ENCODE measurements around the gene LRRC37A3. TPM values are rescaled to one million over a fixed set of nuclear protein-coding genes. Genes with fewer than 3 reads are reported as not detected.
"Not testable (repeated sequence)": the region's sequence is repeated elsewhere in the genome, so short reads cannot be mapped to it uniquely, and the experiment has no call there.

The LRRC37A3 gene
- total and polyA plus RNA-seq, 2 of the 13 experiments (the other 11 are each of a cell fraction or from before 2014, with no cell fraction given): 0.62 to 1.1 TPM

DNA sequence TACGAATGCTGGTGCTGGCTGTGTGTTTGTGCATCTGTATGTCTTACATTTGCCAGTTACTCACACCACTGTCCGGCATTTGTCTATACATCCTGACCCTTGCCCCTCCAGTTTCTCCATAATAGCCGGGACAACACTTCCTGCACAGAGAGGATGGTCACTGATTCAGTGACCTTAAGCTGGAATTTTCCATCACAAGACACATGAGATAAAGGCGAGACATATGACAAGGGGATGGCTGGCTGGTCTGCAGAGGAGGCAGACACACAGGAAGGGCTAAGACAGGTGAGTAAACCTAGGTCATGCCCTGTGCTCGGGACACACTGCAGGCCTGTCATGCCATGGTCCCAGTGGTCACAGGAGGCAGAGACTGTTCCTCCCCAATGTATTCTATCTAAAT lies 100.4 kb downstream of the LRRC37A3 start (continued):
- 0 out of 2 replicates have a peak, but pooled peaks have one; percentile 23 for TF ChIP-seq NR2C2 (CRISPR knock-in tag; IDR thresholded peaks at IDR 0.05; ENCODE audit: borderline replicate concordance)
- not testable (repeated sequence) for TF ChIP-seq NR2F6 (IDR thresholded peaks at IDR 0.05)
- TF ChIP-seq NR2F6 (CRISPR knock-in tag; IDR thresholded peaks at IDR 0.05): peak; percentile 72
- peak; percentile 94 for TF ChIP-seq GFI1 (CRISPR knock-in tag; IDR thresholded peaks at IDR 0.05; ENCODE audit: borderline replicate concordance)
- peak; percentile 39 for TF ChIP-seq HNF4A (CRISPR knock-in tag; IDR thresholded peaks at IDR 0.05)

DNA sequence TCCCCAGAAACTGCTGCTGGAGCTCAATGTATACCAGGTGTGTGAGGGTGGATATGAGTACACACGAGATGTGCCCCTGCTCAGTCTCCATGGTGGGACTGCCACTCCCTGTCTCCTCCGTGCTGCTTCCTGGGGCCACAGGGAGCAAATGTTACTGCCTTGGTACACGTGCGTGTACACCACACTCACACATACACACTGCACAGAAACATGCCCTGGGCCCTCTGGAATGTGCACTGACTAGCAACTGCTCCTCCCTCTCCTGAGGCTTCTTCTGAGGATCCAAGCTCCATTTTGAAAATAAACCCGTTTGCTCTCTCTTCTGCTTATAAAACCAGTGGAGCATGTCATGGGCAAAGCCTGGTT lies 103.5 kb downstream of the LRRC37A3 start:
- H3K4me3 ChIP-seq (replicated peaks in 1 of 3; ENCODE audit: insufficient read depth in 1 of 3, low read depth in 2 of 3, low read length in 3 of 3); H3K27ac ChIP-seq (ENCODE audit: extremely low read length, insufficient read depth, low read length); H3K79me2 ChIP-seq (ENCODE audit: insufficient read depth, low read length); H4K20me1 ChIP-seq (ENCODE audit: insufficient read depth, low read length); intact Hi-C loops (cut with micrococcal nuclease; ENCODE audit: unreplicated experiment); H2AFZ ChIP-seq (ENCODE audit: low read length); H3K4me2 ChIP-seq (ENCODE audit: low read depth, low read length); ATAC-seq; FAIRE-seq; DNase-seq (ENCODE audit: low spot score); H3K9ac ChIP-seq (ENCODE audit: insufficient read depth, low read depth, low read length); POLR2A ChIA-PET; CTCF ChIA-PET (ENCODE audit: low intra/inter-chr PET ratio, low total read pairs); H3K36me3 ChIP-seq (replicated peaks in 1 of 2; ENCODE audit: control insufficient read depth in 1 of 2, insufficient read depth in 2 of 2, low read length in 2 of 2); BruUV-seq (replicated peaks); H3K27me3 ChIP-seq (ENCODE audit: control insufficient read depth in 1 of 2, insufficient read depth in 2 of 2, low read length in 2 of 2); H3K9me3 ChIP-seq (ENCODE audit: low read length); in situ Hi-C loops (cut with HindIII; ENCODE audit: extremely low pct_ligation_motif_present, low pct_unique_long_range_greater_than_20kb): not testable (repeated sequence)
- peaks cover 10% of the 10 kb centered on the region for H3K4me1 ChIP-seq (ENCODE audit: insufficient read depth, low read length)
- 96% methylated on average over 3 of the region's 5 CpGs for WGBS (ENCODE audit: low lambda C conversion rate)

DNA sequence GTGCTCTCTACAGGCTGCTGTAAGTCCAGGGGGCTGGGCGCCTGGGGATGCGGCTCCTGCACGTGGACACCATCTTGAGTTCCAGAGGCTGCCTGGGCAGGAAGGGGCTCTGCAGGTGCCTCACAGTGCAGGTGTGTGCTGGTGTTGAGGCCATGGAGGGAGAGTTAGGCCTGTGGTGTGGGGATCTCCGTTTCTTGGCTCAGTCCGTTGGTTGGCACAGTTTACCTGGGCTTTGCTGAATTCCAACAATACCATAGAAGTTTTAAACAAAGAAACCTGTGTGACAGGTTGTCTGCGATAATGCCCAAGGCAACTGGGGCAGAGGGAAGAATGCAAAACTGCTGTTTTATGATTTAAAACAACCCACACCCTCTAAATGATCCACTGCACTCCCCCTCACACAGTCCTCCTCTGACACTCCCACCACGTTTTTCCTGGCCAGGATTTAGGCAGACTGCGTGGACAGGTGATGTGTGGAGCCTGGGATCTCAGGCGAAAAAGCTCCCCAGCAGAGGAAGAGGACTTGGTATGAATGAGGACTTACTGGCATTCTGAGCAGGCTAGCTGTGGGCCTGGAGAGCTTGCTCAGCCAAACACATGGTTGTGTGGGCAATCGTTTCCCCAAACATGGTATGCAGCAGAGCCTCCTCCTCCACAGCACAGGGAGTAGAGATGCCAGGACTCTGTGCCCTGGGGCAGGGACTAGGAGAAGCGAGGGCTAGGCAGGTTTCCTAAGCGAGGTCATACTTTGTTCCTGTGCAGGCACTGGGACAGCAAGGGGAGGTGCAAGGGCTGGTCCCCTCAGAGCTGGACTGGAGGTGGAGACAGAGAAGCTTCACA lies 104.1 kb downstream of the LRRC37A3 start:
- H3K27me3 ChIP-seq (ENCODE audit: control insufficient read depth in 1 of 2, insufficient read depth in 2 of 2, low read length in 2 of 2); H3K9ac ChIP-seq (ENCODE audit: insufficient read depth, low read depth, low read length); CTCF ChIA-PET (ENCODE audit: low intra/inter-chr PET ratio, low total read pairs); H3K4me3 ChIP-seq (replicated peaks in 1 of 3; ENCODE audit: insufficient read depth in 1 of 3, low read depth in 2 of 3, low read length in 3 of 3); H3K36me3 ChIP-seq (replicated peaks in 1 of 2; ENCODE audit: control insufficient read depth in 1 of 2, insufficient read depth in 2 of 2, low read length in 2 of 2); in situ Hi-C loops (cut with HindIII; ENCODE audit: extremely low pct_ligation_motif_present, low pct_unique_long_range_greater_than_20kb); POLR2A ChIA-PET; H3K9me3 ChIP-seq (ENCODE audit: low read length); H3K79me2 ChIP-seq (ENCODE audit: insufficient read depth, low read length); H3K4me2 ChIP-seq (ENCODE audit: low read depth, low read length); ATAC-seq; FAIRE-seq; BruUV-seq (replicated peaks); DNase-seq (ENCODE audit: low spot score); intact Hi-C loops (cut with micrococcal nuclease; ENCODE audit: unreplicated experiment); H2AFZ ChIP-seq (ENCODE audit: low read length); H3K27ac ChIP-seq (ENCODE audit: extremely low read length, insufficient read depth, low read length); H4K20me1 ChIP-seq (ENCODE audit: insufficient read depth, low read length): not testable (repeated sequence)
- H3K4me1 ChIP-seq (ENCODE audit: insufficient read depth, low read length): peaks cover 10% of the 10 kb centered on the region
- 91% methylated on average over 9 of the region's 12 CpGs for WGBS (ENCODE audit: low lambda C conversion rate)
- TF ChIP-seq ZNF331 (CRISPR knock-in tag; IDR thresholded peaks at IDR 0.05): 0 out of 2 replicates have a peak, but pooled peaks have one; percentile 26

Data from HepG2 (cell line).